OCI-LY7 (cell line): ENCODE results near the gene XRCC3. TPM values are rescaled to one million over a fixed set of nuclear protein-coding genes. Genes with fewer than 3 reads are reported as not detected.
A peak's percentile ranks its signal among the peaks of the same experiment; 100 is the strongest.

Source experiments
- BruUV-seq: library from RNA; stranded (reverse); fragments of 400-500 nt; replicated peaks from 2 replicates; lab custom pipeline; 2021; lab: Mats Ljungman, UMichigan
- CTCF ChIA-PET: fragments of 300-600 bp; sonication (Branson Sonifier 250); formaldehyde crosslinking; loops from one replicate; lab custom pipeline; 2022; ENCODE audit warnings: antibody characterized with exemption; ENCODE audit not compliant: unreplicated experiment; lab: Charles Lee
- POLR2A ChIA-PET: fragments of 300-600 bp; sonication (Branson Sonifier 250); formaldehyde crosslinking; loops from one replicate; lab custom pipeline; 2022; ENCODE audit warnings: antibody characterized with exemption; lab: Charles Lee
- DNase-seq: peaks from one replicate; pipeline ENCODE4 v3.0.0-alpha.2; 2015; ENCODE audit warnings: low spot score
- H2AFZ ChIP-seq: fragments of 200-600 bp; sonication (generic), shearing (Covaris generic); 2 replicates; pipeline ENCODE4 v1.6.1; 2014; ENCODE audit warnings: mild to moderate bottlenecking, antibody characterized with exemption, low read length, moderate library complexity
- H3K27ac ChIP-seq: fragments of 200-600 bp; sonication (generic); 2 replicates; pipeline ENCODE4 v1.5.1; 2014; ENCODE audit warnings: mixed run types, low read depth, mild to moderate bottlenecking, moderate library complexity, low read length, inconsistent platforms; ENCODE audit not compliant: poor library complexity, severe bottlenecking
- H3K36me3 ChIP-seq: fragments of 200-600 bp; sonication (generic); 2 replicates; pipeline ENCODE4 v1.6.1; 2014; ENCODE audit warnings: mild to moderate bottlenecking, antibody characterized with exemption, low read length, moderate library complexity, mixed read lengths; ENCODE audit not compliant: insufficient read depth
- H3K4me1 ChIP-seq: fragments of 200-600 bp; sonication (generic); 2 replicates; pipeline ENCODE4 v1.5.1; 2014; ENCODE audit warnings: mild to moderate bottlenecking, low read length; ENCODE audit not compliant: insufficient read depth, poor library complexity, severe bottlenecking
- H3K4me2 ChIP-seq: fragments of 200-600 bp; sonication (generic); 2 replicates; pipeline ENCODE4 v1.6.1; 2014; ENCODE audit warnings: mild to moderate bottlenecking, low read length
- H3K4me3 ChIP-seq: fragments of 200-600 bp; sonication (generic); 2 replicates; pipeline ENCODE4 v1.5.1; 2014; ENCODE audit warnings: mild to moderate bottlenecking, low read depth, low read length; ENCODE audit not compliant: poor library complexity, severe bottlenecking
- H3K79me2 ChIP-seq: fragments of 200-600 bp; sonication (generic); 2 replicates; pipeline ENCODE4 v1.6.1; 2016; ENCODE audit warnings: low read depth, mild to moderate bottlenecking, low read length, moderate library complexity, mixed read lengths; ENCODE audit not compliant: insufficient read depth
- H3K9me2 ChIP-seq: fragments of 200-600 bp; sonication (generic); 2 replicates; pipeline ENCODE4 v1.6.1; 2016; ENCODE audit warnings: mild to moderate bottlenecking, low read length, mixed read lengths; ENCODE audit not compliant: insufficient read depth
- H3K9me3 ChIP-seq: fragments of 200-600 bp; sonication (generic); 2 replicates; pipeline ENCODE4 v1.6.1; 2014; ENCODE audit warnings: mild to moderate bottlenecking, mixed run types, low read length, mixed read lengths
- H4K20me1 ChIP-seq: fragments of 200-600 bp; sonication (generic); 2 replicates; pipeline ENCODE4 v1.6.1; 2014; ENCODE audit warnings: mild to moderate bottlenecking, antibody characterized with exemption, low read length, moderate library complexity, mixed read lengths; ENCODE audit not compliant: insufficient read depth
- EZH2phosphoT487 ChIP-seq: fragments of 200-600 bp; sonication (generic); IDR thresholded peaks from 2 replicates; pipeline ENCODE4 v1.6.1; 2018; ENCODE audit warnings: low read depth, borderline replicate concordance, mild to moderate bottlenecking, mixed run types, antibody characterized with exemption, low read length, moderate library complexity, mixed read lengths
- intact Hi-C: fragments of 100-400 bp; cut with micrococcal nuclease; formaldehyde crosslinking; loops from one replicate; pipeline ENCODE4 v1.10.0; 2022; ENCODE audit not compliant: unreplicated experiment
- total RNA-seq, 2 experiments: library from RNA; depleted of rRNA in 1 of 2; stranded (reverse); fragments of >200 nt in 1 of 2; shearing (Covaris generic) in 1 of 2; gene quantifications; 2 replicates each; pipeline ENCODE4 v1.2.3, GENCODE V29; 2014 to 2022
- TF ChIP-seq, protein P1 (sequence below): fragments of 200-600 bp; sonication (generic); conservative IDR thresholded peaks from 2 replicates; pipeline ENCODE4 v1.5.1; 2014; ENCODE audit warnings: mild to moderate bottlenecking, antibody characterized with exemption, low read length, moderate library complexity, mixed read lengths

The XRCC3 gene
- total RNA-seq, 2 experiments from 2014 or later, result 83.3 to 130 TPM

GRCh38 chr14:103702497-103703432 is 12.5 kb downstream of the XRCC3 start:
- Histone ChIP-seq H3K4me2 (peak overlapping the region; percentile 28; the same call in 1 of the 2 replicates), H3K36me3 (peaks cover 90% of the 10 kb centered on the region), H4K20me1 (no peaks in the 10 kb centered on the region), H3K9me2 (no peaks in the 10 kb centered on the region), H3K4me3 (no peak overlapping the region), H2AFZ (no peak overlapping the region), H3K79me2 (no peaks in the 10 kb centered on the region), H3K9me3 (no peaks in the 10 kb centered on the region), H3K4me1 (peaks cover 49% of the 10 kb centered on the region), H3K27ac (peak overlapping the region; percentile 59)
- intact Hi-C loops, result no loop called here
- no TSS peak for BruUV-seq
- ChIA-PET CTCF (no interaction called here), POLR2A (no interaction called here)
- DNase-seq, result no peak
- TF ChIP-seq, protein P1, sequence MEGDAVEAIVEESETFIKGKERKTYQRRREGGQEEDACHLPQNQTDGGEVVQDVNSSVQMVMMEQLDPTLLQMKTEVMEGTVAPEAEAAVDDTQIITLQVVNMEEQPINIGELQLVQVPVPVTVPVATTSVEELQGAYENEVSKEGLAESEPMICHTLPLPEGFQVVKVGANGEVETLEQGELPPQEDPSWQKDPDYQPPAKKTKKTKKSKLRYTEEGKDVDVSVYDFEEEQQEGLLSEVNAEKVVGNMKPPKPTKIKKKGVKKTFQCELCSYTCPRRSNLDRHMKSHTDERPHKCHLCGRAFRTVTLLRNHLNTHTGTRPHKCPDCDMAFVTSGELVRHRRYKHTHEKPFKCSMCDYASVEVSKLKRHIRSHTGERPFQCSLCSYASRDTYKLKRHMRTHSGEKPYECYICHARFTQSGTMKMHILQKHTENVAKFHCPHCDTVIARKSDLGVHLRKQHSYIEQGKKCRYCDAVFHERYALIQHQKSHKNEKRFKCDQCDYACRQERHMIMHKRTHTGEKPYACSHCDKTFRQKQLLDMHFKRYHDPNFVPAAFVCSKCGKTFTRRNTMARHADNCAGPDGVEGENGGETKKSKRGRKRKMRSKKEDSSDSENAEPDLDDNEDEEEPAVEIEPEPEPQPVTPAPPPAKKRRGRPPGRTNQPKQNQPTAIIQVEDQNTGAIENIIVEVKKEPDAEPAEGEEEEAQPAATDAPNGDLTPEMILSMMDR, result no peak
- TF ChIP-seq EZH2phosphoT487, result no peak

DNA sequence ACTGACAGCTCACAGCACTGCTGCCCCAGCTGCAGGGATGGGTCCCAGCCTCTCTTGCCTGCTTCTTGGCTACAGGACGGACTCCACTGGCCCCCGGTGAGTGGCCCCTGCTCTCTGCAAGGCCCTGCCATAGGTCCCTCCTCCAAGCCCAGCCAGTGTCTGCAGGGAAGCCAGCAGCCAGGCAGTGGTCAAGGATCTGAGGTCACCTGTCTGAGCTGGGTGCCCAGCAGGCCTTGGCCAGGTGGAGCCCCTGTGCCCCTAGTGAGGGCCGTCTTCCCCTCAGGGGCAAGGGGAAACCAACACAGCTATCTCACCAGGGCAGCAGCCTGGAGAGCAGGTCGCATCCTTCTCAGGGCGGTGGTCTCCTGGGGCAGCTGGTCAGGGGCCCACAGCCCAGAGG is 13.2 kb downstream of the XRCC3 start:
- H3K4me3 ChIP-seq, result no peak overlapping the region
- peaks cover 90% of the 10 kb centered on the region for H3K36me3 ChIP-seq
- peak overlapping the region; percentile 28; the same call in 1 of the 2 replicates for H3K4me2 ChIP-seq
- no peak overlapping the region for H2AFZ ChIP-seq
- no peak for DNase-seq
- no peak for TF ChIP-seq EZH2phosphoT487
- TF ChIP-seq, protein P1, result no peak
- H3K4me1 ChIP-seq, result peaks cover 56% of the 10 kb centered on the region
- H3K27ac ChIP-seq, result peak overlapping the region; percentile 59
- no peaks in the 10 kb centered on the region for H3K79me2 ChIP-seq
- H3K9me2 ChIP-seq, result no peaks in the 10 kb centered on the region
- ChIA-PET POLR2A (interaction anchor here (0.8 kb wide), 1 partner anchor 10 kb away, joined by 3 read pairs; no protein-coding TSS in a partner anchor), CTCF (no interaction called here)
- H3K9me3 ChIP-seq, result no peaks in the 10 kb centered on the region
- H4K20me1 ChIP-seq, result no peaks in the 10 kb centered on the region
- intact Hi-C loops, result no loop called here
- BruUV-seq, result no TSS peak
